Measurements from ENCODE around the gene FAM13A.

Gene FAM13A

DNA sequence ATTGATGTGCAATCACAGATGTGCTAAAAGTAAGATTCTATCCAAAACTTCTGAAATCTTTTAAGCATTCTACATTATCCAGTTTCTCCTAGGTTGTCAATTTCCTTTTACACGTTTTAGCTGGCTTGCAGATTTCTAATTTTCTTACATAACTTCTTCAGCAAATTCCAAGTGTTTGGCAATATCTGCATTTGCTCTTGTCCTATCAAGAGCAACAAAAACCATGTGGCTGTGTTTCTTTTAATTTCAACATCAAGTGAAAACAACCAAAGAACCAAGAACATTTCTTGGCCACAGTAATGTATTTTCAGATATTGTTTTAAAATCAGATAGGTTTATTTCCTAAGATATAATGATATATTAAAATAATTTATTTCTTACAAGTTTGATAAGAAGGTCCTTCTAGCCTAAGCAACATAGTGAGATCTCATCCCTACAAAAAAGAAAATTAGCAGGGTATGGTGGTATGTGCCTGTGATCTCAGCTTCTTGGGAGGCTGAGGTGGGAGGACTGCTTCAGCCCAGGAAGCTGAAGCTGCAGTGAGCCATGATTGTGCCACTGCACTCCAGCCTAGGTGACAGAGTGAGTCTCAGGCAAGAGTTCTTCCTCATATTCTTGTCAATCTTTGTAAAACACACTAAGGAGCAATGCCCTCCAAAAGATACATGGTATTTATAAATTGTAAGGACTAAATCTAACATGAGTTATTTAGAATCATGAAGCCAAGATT is 228.0 kb downstream of the FAM13A start:
- no peak for DNase-seq

DNA sequence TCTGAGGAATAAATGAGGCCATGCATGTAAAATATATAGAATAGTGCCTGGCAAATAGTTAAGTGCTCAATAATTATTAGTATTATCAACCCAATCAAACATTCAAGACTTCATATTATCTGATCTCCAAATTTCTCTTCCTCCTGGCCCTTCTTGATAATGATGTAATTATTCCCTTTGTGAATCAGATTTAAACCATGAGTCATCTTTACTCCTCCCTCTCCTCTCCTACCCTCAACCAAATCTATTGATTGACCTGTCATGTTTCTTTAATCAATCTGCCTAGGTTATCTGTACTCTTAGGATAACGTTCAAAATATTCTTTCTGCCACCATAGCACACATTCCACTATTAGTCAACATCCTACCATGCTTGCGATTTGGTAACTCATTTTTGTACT is 229.5 kb downstream of the FAM13A start:
- no peak for DNase-seq

DNA sequence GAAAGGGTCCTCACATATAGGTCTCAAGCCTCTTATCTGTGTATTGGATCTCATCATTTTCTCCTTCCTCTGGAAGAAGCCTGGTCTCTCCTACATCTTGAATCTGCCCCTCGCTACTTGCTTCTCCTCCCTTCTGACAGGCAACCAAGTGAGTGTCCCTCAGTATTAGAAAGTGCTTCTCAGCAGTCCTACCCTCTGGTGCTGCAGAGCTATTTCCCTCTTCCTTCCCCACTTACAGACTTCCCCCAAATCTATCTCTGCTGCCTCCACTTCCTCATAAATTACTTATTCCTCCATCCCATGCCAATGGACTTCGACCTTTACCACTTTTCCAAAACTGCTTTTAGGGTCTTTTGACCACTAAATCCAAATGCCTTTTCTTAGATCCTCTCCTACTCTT is 230.2 kb downstream of the FAM13A start:
- no peak for DNase-seq

- no peak for DNase-seq
Measured at GRCh38 chr4:88825931-88826330, 231.1 kb downstream of the FAM13A start.

- peak; percentile 73 for DNase-seq
Measured at GRCh38 chr4:88823058-88823919, 233.7 kb downstream of the FAM13A start.

DNA sequence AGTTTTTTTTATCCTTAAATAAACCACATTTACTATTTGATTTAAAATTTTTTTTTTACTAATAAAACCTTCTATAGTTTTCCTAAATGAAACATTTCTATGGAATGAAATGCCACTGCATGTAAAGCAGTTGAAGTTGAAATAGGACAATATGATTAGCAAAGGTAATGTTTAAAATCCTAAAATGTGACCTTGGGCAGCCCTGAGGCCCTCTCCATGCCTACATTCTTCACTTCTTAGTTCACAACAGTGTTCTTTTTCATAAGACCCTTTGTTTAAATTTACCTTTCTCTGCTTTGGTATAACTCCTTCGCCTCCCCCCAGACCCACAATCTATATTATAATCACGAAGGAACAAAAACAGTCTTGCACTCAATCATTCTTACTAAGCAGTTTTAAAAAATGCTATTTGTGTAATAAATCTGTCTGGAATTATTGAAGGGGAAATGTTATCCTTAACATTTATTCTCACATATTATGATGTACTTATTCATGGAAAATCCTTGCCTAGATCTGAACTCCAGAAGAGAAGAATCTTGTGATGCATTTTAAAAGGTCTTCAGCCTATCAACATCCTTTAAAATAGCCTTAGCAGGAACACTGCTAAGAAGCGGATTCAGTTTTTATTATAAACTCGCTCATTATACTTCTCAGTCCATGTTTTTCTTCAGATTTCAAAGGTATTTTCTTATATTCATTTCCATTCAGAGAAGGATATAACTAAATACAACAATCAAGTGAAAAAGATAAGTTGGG is 234.8 kb downstream of the FAM13A start:
- DNase-seq, result no peak

- DNase-seq, result no peak
Measured at GRCh38 chr4:88821522-88821921, 235.5 kb downstream of the FAM13A start.

- DNase-seq, result no peak
Measured at GRCh38 chr4:88820698-88821415, 236.1 kb downstream of the FAM13A start.

GRCh38 chr4:88819818-88820697 is 236.9 kb downstream of the FAM13A start:
- DNase-seq, result no peak

DNA sequence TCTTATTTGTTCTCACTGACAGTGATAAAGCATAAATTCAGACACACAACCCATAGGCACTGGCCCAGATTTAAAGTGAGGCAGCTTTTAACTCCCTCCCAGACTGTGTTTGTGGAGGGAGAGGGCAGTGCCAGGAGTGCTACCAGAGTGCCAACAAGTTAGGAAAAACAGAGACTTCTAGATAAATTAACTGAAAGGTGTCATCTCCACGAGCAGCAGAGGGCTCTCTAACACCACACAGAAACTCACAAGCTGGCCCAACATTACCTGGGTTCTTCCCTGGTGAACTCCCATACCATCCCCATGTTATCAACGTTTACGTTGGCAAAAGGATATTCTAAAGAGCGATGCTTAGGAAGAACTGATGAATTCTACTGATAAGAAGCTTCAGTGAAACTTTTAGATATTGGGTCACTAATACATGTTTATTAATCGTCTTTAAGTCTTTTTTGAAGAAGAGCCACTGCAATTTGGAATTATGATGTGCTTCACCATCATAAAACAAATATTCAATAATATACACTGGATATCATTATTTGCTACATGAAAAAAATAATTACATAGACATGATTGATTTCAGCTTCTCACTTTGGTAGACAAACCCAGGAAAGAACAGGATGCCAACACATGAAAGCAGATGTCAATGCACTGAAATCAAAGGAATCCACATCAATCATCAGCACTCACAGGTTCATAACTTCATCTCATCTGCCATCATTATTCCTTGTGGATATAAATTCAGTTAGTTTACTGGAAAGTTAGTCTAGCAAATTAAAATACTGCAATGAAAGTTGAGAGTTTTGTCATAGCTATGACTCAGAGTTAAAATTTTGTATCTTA is 238.1 kb downstream of the FAM13A start:
- DNase-seq, result peak; percentile 28

DNA sequence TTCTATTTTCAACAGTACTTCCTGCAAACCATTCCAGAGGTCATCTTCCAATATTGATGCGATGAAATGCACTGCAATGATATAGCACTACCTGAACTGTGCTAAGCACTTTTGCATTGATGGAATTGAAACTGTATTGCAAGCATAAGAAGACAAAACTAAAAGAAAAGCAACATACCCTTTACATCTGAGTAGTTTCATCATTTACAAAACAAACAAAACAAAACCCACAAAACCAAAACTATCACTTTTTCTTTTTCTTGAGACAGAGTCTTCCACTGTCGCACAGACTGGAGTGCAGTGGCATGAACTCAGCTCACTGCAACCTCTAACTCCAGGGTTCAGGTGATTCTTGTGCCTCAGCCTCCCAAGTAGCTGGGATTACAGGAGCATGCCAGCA is 239.2 kb downstream of the FAM13A start:
- DNase-seq, result no peak

DNA sequence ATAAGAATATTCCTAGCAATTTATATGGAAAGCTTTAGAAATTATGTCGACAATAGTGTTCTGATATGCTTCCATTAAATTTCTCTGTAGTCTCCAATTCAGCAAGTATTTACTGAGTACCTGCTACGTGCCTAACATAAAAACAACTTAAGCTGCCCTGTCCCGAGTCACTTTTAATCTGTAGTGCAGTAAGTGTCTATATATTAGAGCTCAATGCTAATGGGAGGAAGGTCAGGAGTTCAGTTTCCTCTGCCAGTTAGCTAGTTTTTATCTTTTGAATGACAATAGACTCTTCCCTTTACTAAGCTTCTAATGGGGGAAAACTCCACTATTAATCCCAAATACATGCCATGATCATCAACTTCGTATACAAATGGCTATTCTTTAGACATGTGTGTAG is 240.6 kb downstream of the FAM13A start:
- no peak for DNase-seq

DNA sequence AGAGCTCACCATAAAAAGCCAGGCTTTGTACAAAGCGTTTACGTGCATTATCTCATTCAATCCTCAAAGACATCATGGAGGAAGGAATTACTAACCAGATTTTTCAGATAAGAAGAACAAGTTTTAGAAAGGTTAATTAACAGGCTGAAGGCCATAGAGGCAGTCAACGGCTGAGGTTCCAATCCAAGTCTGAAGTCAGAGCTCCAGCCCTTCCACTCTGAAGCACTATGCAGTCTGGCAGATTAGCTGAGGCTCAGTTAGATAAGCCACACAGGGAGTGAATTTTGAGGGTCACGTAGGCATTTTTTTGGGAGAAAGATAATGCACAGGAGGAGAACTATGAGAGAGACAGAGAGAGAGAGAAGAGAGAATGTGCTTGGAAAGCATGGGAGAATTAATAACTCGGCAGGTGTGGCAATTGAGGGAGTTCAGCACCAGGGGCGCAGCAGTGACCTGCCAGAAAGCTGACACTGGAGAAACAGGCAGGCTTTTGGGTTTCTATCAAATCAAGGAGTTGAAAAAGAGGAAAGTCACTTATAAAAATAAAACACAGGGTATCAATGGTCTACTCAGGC is 242.9 kb downstream of the FAM13A start:
- no peak for DNase-seq

DNA sequence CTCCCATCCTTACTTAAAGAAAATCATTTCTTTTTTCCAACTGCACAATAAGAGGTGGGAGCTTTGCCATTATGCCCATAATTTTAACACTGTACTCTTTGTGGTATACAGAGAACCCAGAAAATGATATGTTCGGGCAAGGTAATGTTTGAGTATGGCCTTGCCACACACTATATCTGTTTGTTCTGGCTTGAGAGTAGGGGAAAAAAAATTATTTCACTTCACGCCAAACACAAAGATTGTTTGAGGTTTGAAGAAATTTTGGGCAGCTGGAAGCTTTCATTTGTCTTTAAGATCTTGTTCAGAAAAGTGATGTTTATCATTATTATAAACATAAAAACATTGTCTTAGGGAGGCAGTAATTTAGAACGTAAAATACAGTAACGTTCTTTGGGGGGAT is 244.0 kb downstream of the FAM13A start:
- no peak for DNase-seq

GRCh38 chr4:88812420-88812819 is 244.6 kb downstream of the FAM13A start:
- DNase-seq, result no peak

- no peak for DNase-seq
Measured at GRCh38 chr4:88811904-88812303, 245.1 kb downstream of the FAM13A start.

GRCh38 chr4:88810325-88810724 is 246.7 kb downstream of the FAM13A start:
- no peak for DNase-seq

DNA sequence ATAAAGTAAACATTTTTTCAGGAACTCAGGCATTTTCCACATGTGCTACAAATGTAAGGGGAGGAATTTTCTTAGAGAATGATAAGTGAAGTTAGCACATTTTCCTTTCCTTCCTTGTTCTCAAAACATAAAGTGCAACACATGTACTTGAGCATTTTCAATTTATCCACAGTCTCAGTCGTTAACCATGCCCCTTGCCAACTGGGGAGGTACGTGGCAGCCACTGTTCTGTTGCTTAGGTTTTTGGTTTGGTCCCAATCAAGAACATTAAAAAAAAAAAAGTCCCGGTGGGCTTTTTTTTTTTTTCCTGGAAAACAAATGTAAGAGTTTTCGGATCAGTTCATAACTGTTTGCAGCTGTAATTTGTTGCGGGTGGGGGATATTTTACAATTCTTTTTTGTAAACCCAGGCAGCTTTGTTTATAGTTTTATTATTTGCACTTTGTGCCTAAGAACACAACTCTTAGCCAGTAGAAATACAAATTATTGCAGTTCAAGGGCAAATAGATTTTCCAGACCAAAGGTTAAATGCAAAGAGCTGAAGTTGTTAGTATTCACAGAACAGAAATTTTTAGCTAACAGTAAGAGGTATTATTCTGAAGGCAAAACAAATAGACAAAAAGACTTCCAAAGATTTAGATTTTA is 247.3 kb downstream of the FAM13A start:
- DNase-seq, result no peak

- no peak for DNase-seq
Measured at GRCh38 chr4:88809101-88809500, 247.9 kb downstream of the FAM13A start.

GRCh38 chr4:88807499-88807898 is 249.5 kb downstream of the FAM13A start:
- no peak for DNase-seq

Measured in NCI-H226 (cell line).